Activated naive CD4-positive, alpha-beta T cell treated with Interleukin-2 at 50 U/mL for 16 hours (primary cell): ENCODE results near the gene MAGI1.
"Not testable (repeated sequence)": the region's sequence is repeated elsewhere in the genome, so short reads cannot be mapped to it uniquely, and the experiment has no call there.

ENCODE experiments used
- DNase-seq: peaks from one replicate; pipeline ENCODE4 v3.0.0-alpha.2; 2020

MAGI1 gene

GRCh38 chr3:65650247-65650646 is 388.5 kb downstream of the MAGI1 start:
- no peak for DNase-seq

- DNase-seq: no peak
These were observed 391.3 kb downstream of the MAGI1 start for GRCh38 chr3:65647369-65647768.

GRCh38 chr3:65642883-65643282 is 395.8 kb downstream of the MAGI1 start:
- no peak for DNase-seq

GRCh38 chr3:65641777-65642176 is 396.9 kb downstream of the MAGI1 start:
- DNase-seq: no peak

GRCh38 chr3:65641045-65641444 is 397.7 kb downstream of the MAGI1 start:
- DNase-seq: no peak

- DNase-seq: no peak
These were observed 399.3 kb downstream of the MAGI1 start for GRCh38 chr3:65639444-65639843.

- DNase-seq: no peak
These were observed 400.4 kb downstream of the MAGI1 start for GRCh38 chr3:65638301-65638700.

- no peak for DNase-seq
These were observed 402.4 kb downstream of the MAGI1 start for GRCh38 chr3:65636326-65636725.

- no peak for DNase-seq
These were observed 403.1 kb downstream of the MAGI1 start for GRCh38 chr3:65635657-65636056.

- DNase-seq: no peak
These were observed 405.6 kb downstream of the MAGI1 start for GRCh38 chr3:65633018-65633638.

- no peak for DNase-seq
These were observed 406.3 kb downstream of the MAGI1 start for GRCh38 chr3:65632414-65632813.

- no peak for DNase-seq
These were observed 409.7 kb downstream of the MAGI1 start for GRCh38 chr3:65628978-65629377.

- DNase-seq: no peak
These were observed 411.7 kb downstream of the MAGI1 start for GRCh38 chr3:65627062-65627461.

- no peak for DNase-seq
These were observed 413.4 kb downstream of the MAGI1 start for GRCh38 chr3:65625305-65625704.

- DNase-seq: no peak
These were observed 415.4 kb downstream of the MAGI1 start for GRCh38 chr3:65623362-65623761.

- DNase-seq: no peak
These were observed 418.8 kb downstream of the MAGI1 start for GRCh38 chr3:65619888-65620287.

- no peak for DNase-seq
These were observed 419.3 kb downstream of the MAGI1 start for GRCh38 chr3:65619451-65619881.

GRCh38 chr3:65618599-65618998 is 420.1 kb downstream of the MAGI1 start:
- DNase-seq: no peak

- DNase-seq: no peak
These were observed 420.9 kb downstream of the MAGI1 start for GRCh38 chr3:65617787-65618186.

- DNase-seq: no peak
These were observed 421.5 kb downstream of the MAGI1 start for GRCh38 chr3:65617209-65617608.

- no peak for DNase-seq
These were observed 422.2 kb downstream of the MAGI1 start for GRCh38 chr3:65616563-65616962.

GRCh38 chr3:65615329-65615728 is 423.4 kb downstream of the MAGI1 start:
- DNase-seq: no peak

- DNase-seq: no peak
These were observed 424.1 kb downstream of the MAGI1 start for GRCh38 chr3:65614585-65614984.

- DNase-seq: not testable (repeated sequence)
These were observed 430.7 kb downstream of the MAGI1 start for GRCh38 chr3:65607965-65608460.

- DNase-seq: no peak
These were observed 431.6 kb downstream of the MAGI1 start for GRCh38 chr3:65607101-65607500.
